ENCODE data around the gene ATP9A.

- TF ChIP-seq POLR2A (IDR thresholded peaks at IDR 0.05) (no peak), CTCF (IDR thresholded peaks at IDR 0.05) (no peak)
Measured at GRCh38 chr20:51740838-51741237, 27.4 kb downstream of the ATP9A start.
